ENCODE data around the gene SLC9A9. TPM values are rescaled to one million over a fixed set of nuclear protein-coding genes. Genes with fewer than 3 reads are reported as not detected.
A peak's percentile ranks its signal among the peaks of the same experiment; 100 is the strongest.

SLC9A9 gene
- polyA plus RNA-seq, 1 experiment = 13.4 TPM

DNA sequence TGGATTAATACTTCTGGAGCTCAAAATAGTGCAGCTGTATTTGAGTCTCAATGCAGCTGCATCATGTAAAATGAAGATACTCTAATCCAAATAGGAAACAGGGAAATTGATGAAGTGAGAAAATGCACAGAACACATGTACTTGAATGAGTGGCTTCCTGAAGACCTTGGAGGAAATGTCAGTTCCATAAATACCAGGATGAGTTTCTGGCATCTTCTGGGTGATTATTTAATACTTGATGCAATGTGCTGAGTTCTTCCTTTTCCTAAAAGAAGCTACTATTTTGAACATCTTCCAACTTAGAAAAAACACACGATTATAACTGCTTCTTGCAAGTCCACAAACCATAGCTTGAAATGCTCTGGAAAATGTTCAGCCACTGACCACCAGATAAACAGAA, 162.8 kb downstream of the SLC9A9 start:
- TF ChIP-seq, protein P1, sequence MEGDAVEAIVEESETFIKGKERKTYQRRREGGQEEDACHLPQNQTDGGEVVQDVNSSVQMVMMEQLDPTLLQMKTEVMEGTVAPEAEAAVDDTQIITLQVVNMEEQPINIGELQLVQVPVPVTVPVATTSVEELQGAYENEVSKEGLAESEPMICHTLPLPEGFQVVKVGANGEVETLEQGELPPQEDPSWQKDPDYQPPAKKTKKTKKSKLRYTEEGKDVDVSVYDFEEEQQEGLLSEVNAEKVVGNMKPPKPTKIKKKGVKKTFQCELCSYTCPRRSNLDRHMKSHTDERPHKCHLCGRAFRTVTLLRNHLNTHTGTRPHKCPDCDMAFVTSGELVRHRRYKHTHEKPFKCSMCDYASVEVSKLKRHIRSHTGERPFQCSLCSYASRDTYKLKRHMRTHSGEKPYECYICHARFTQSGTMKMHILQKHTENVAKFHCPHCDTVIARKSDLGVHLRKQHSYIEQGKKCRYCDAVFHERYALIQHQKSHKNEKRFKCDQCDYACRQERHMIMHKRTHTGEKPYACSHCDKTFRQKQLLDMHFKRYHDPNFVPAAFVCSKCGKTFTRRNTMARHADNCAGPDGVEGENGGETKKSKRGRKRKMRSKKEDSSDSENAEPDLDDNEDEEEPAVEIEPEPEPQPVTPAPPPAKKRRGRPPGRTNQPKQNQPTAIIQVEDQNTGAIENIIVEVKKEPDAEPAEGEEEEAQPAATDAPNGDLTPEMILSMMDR (IDR thresholded peaks at IDR 0.05; ENCODE audit: low read depth, low read length) = no peak
- H3K4me3 ChIP-seq (ENCODE audit: low read depth, low read length) = no peak overlapping the region
- DNase-seq (ENCODE audit: low read depth, low spot score) = no peak
- no peaks in the 10 kb centered on the region for H3K9me3 ChIP-seq (ENCODE audit: control insufficient read depth, insufficient read depth, low read length)
- POLR2A ChIA-PET = no interaction called here
- CTCF ChIA-PET = interaction anchor here (2.6 kb wide), 1 partner anchor 11 kb away, joined by 23 read pairs; no protein-coding TSS in a partner anchor
- H3K27me3 ChIP-seq (ENCODE audit: control insufficient read depth, insufficient read depth, low read length) = no peaks in the 10 kb centered on the region
- no peak overlapping the region for H3K27ac ChIP-seq (ENCODE audit: low read depth, low read length)

DNA sequence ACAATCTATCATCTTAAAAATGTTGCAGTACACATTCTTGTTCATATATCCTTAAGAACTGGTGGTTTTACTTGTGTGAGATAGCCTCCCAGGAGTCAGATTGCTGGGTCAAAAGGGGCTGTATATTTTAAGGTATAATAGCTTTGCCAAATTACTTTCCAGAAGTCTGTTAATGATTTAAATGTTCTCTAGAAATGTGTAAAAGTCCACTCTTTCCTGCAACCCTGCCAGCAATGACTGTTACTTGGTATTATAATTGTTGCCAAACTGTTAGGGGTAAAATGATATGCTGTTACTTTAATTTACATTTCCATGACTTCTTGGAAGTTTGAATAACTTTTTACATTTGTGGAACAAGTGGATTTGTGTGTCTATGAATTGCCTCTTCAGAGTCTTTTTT, 170.8 kb downstream of the SLC9A9 start:
- TF ChIP-seq, protein P1 (IDR thresholded peaks at IDR 0.05; ENCODE audit: low read depth, low read length) = no peak
- ChIA-PET CTCF (no interaction called here), POLR2A (interaction anchor here (0.7 kb wide), 1 partner anchor 20 kb away, joined by 9 read pairs; no protein-coding TSS in a partner anchor)
- Histone ChIP-seq H3K27ac (ENCODE audit: low read depth, low read length) (no peak overlapping the region), H3K4me3 (ENCODE audit: low read depth, low read length) (no peak overlapping the region), H3K9me3 (ENCODE audit: control insufficient read depth, insufficient read depth, low read length) (no peaks in the 10 kb centered on the region), H3K27me3 (ENCODE audit: control insufficient read depth, insufficient read depth, low read length) (no peaks in the 10 kb centered on the region)
- DNase-seq (ENCODE audit: low read depth, low spot score) = no peak

DNA sequence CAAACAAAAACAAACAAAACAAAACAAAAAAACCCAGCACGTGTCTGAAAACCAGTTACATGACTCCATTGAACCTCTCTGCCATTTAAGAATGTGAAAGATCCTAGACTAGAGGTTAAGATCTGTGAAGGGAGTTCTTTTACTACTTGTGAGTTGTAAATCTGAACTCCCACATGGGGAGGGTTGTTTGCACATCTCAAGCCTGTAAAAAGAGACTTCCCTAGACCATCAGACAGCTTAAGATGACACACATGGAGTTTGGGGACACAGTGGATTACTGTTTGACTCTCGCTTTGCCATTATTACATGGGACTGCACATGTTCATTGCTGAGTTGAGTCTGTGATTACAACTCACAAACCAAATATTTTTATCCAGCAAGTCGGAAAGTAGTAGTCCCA, 171.5 kb downstream of the SLC9A9 start:
- CTCF ChIA-PET = no interaction called here

DNA sequence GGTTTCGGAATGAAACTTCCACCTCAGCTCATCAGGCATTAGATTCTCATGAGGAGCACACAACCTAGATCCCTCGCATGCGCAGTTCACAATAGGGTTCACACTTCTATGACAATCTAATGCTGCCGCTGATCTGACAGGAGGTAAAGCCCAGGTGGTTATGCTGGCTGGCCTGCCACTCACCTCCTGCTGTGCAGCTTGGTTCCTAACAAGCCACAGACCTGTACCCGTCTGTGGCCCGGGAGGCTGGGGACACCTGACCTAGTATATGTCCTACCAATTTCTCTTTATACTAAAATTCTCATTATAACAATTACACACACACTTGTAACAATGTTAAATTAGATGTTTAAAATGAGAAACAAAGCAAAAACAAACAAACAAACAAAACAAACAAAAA, 172.2 kb downstream of the SLC9A9 start:
- H3K4me3 ChIP-seq (ENCODE audit: low read depth, low read length) = no peak overlapping the region
- H3K27me3 ChIP-seq (ENCODE audit: control insufficient read depth, insufficient read depth, low read length) = no peaks in the 10 kb centered on the region
- CTCF ChIA-PET = interaction anchor here (2.4 to 2.8 kb wide), 3 partner anchors 10 to 636 kb away, joined by 9 to 23 read pairs (median 14); no protein-coding TSS in a partner anchor
- TF ChIP-seq, protein P1 (IDR thresholded peaks at IDR 0.05; ENCODE audit: low read depth, low read length) = no peak
- H3K9me3 ChIP-seq (ENCODE audit: control insufficient read depth, insufficient read depth, low read length) = no peaks in the 10 kb centered on the region
- H3K27ac ChIP-seq (ENCODE audit: low read depth, low read length) = no peak overlapping the region
- POLR2A ChIA-PET = no interaction called here
- no peak for DNase-seq (ENCODE audit: low read depth, low spot score)

More for the DNA sequence above, 171.5 kb downstream of the SLC9A9 start:
- Histone ChIP-seq H3K9me3 (ENCODE audit: control insufficient read depth, insufficient read depth, low read length) (no peaks in the 10 kb centered on the region), H3K27ac (ENCODE audit: low read depth, low read length) (no peak overlapping the region), H3K4me3 (ENCODE audit: low read depth, low read length) (no peak overlapping the region), H3K27me3 (ENCODE audit: control insufficient read depth, insufficient read depth, low read length) (no peaks in the 10 kb centered on the region)
- no peak for DNase-seq (ENCODE audit: low read depth, low spot score)
- POLR2A ChIA-PET = no interaction called here
- TF ChIP-seq, protein P1 (IDR thresholded peaks at IDR 0.05; ENCODE audit: low read depth, low read length) = no peak

DNA sequence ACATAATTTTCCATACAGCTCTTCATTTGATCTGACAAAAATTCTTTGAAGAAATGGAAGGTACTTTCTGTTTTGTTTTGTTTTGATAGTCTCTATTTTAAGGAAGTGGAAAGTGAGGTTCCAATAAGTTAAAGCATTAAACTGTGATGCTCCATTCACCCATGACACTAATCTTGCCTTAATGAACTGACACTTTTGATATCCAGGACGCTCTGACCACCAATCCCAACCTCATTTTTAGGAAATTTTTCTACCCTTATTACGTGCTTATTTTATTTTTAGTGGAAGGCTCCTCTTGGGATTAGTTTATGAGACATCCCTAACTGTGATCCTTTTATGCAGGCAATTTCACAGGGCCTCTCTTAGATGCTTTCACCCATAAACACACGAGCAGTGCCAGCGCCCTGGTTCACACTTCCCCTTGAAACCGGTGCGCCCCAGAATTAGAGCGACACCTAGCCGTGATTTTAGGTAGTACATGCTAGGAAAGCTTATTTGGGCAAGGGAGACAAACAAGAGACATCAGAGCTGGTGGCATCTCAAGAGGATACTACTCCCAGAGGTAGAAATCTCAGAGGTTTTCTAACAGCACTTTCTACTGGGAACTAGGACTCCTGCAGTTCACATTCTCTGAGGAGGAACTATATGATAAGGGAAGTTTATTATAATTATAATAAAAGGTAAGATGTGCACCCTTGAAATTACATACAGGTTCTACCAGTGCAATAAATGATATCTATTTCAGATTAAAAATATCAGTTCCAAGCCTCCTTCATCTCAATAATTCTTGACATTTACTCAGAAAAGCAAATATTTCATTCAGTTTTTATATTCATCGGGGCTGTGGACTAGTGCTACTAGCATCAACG, 173.9 kb downstream of the SLC9A9 start:
- peak; percentile 13 for DNase-seq (ENCODE audit: low read depth, low spot score)

More for the DNA sequence above, 173.9 kb downstream of the SLC9A9 start:
- Histone ChIP-seq H3K4me3 (ENCODE audit: low read depth, low read length) (no peak overlapping the region; the same call in 1 of the 2 replicates), H3K9me3 (ENCODE audit: control insufficient read depth, insufficient read depth, low read length) (no peaks in the 10 kb centered on the region), H3K27ac (ENCODE audit: low read depth, low read length) (no peak overlapping the region), H3K27me3 (ENCODE audit: control insufficient read depth, insufficient read depth, low read length) (no peaks in the 10 kb centered on the region)
- ChIA-PET POLR2A (no interaction called here), CTCF (interaction anchor here (0.5 to 2.8 kb wide), 55 partner anchors 8 to 1958 kb away, joined by 3 to 23 read pairs (median 4); partner anchors contain the start of gene CHST2)
- TF ChIP-seq, protein P1 (IDR thresholded peaks at IDR 0.05; ENCODE audit: low read depth, low read length) = peak; percentile 98

Data from AG04450 (cell line).